ENCODE results near the gene ABCA8.

Gene ABCA8

GRCh38 chr17:68851890-68852289, 103.3 kb downstream of the ABCA8 start:
- no peak for TF ChIP-seq SUZ12 (IDR thresholded peaks at IDR 0.05; ENCODE audit: extremely low read depth, insufficient read depth, insufficient read length)
- TF ChIP-seq YY1 (IDR thresholded peaks at IDR 0.05; ENCODE audit: insufficient read depth, insufficient read length), result no peak
- TF ChIP-seq ZNF274 (IDR thresholded peaks at IDR 0.05; ENCODE audit: low read depth, low read length), result no peak
- no peaks in the 10 kb centered on the region for H3K9me3 ChIP-seq (ENCODE audit: insufficient read depth, low read length)
- no peak overlapping the region for H3K4me3 ChIP-seq (ENCODE audit: insufficient read length, low read depth)
- DNase-seq (ENCODE audit: low read depth, low spot score), result no peak
- H3K36me3 ChIP-seq (ENCODE audit: insufficient read depth, insufficient read length, low read length), result no peaks in the 10 kb centered on the region
- H3K9ac ChIP-seq (ENCODE audit: insufficient read length, low read depth), result no peak overlapping the region
- no peaks in the 10 kb centered on the region for H3K4me1 ChIP-seq (ENCODE audit: insufficient read depth, insufficient read length)
- H3K27me3 ChIP-seq (ENCODE audit: insufficient read depth, insufficient read length), result no peaks in the 10 kb centered on the region

GRCh38 chr17:68850749-68851510, 104.3 kb downstream of the ABCA8 start:
- Histone ChIP-seq H3K27me3 (ENCODE audit: insufficient read depth, insufficient read length) (no peaks in the 10 kb centered on the region), H3K9ac (ENCODE audit: insufficient read length, low read depth) (no peak overlapping the region), H3K9me3 (ENCODE audit: insufficient read depth, low read length) (no peaks in the 10 kb centered on the region), H3K36me3 (ENCODE audit: insufficient read depth, insufficient read length, low read length) (no peaks in the 10 kb centered on the region), H3K4me3 (ENCODE audit: insufficient read length, low read depth) (no peak overlapping the region), H3K4me1 (ENCODE audit: insufficient read depth, insufficient read length) (no peaks in the 10 kb centered on the region)
- no peak for DNase-seq (ENCODE audit: low read depth, low spot score)
- TF ChIP-seq SUZ12 (IDR thresholded peaks at IDR 0.05; ENCODE audit: extremely low read depth, insufficient read depth, insufficient read length) (no peak), YY1 (IDR thresholded peaks at IDR 0.05; ENCODE audit: insufficient read depth, insufficient read length) (no peak), ZNF274 (IDR thresholded peaks at IDR 0.05; ENCODE audit: low read depth, low read length) (no peak)

GRCh38 chr17:68849673-68850610, 105.2 kb downstream of the ABCA8 start:
- no peak for DNase-seq (ENCODE audit: low read depth, low spot score)
- Histone ChIP-seq H3K27me3 (ENCODE audit: insufficient read depth, insufficient read length) (no peaks in the 10 kb centered on the region), H3K36me3 (ENCODE audit: insufficient read depth, insufficient read length, low read length) (no peaks in the 10 kb centered on the region), H3K4me3 (ENCODE audit: insufficient read length, low read depth) (no peak overlapping the region), H3K9ac (ENCODE audit: insufficient read length, low read depth) (no peak overlapping the region), H3K9me3 (ENCODE audit: insufficient read depth, low read length) (no peaks in the 10 kb centered on the region), H3K4me1 (ENCODE audit: insufficient read depth, insufficient read length) (no peaks in the 10 kb centered on the region)
- TF ChIP-seq ZNF274 (IDR thresholded peaks at IDR 0.05; ENCODE audit: low read depth, low read length), result no peak
- TF ChIP-seq SUZ12 (IDR thresholded peaks at IDR 0.05; ENCODE audit: extremely low read depth, insufficient read depth, insufficient read length), result no peak
- TF ChIP-seq YY1 (IDR thresholded peaks at IDR 0.05; ENCODE audit: insufficient read depth, insufficient read length), result no peak

- H3K4me3 ChIP-seq (ENCODE audit: insufficient read length, low read depth), result no peak overlapping the region
- H3K4me1 ChIP-seq (ENCODE audit: insufficient read depth, insufficient read length), result no peaks in the 10 kb centered on the region
- H3K9ac ChIP-seq (ENCODE audit: insufficient read length, low read depth), result no peak overlapping the region
- TF ChIP-seq ZNF274 (IDR thresholded peaks at IDR 0.05; ENCODE audit: low read depth, low read length) (no peak), YY1 (IDR thresholded peaks at IDR 0.05; ENCODE audit: insufficient read depth, insufficient read length) (no peak), SUZ12 (IDR thresholded peaks at IDR 0.05; ENCODE audit: extremely low read depth, insufficient read depth, insufficient read length) (no peak)
- no peaks in the 10 kb centered on the region for H3K27me3 ChIP-seq (ENCODE audit: insufficient read depth, insufficient read length)
- no peaks in the 10 kb centered on the region for H3K9me3 ChIP-seq (ENCODE audit: insufficient read depth, low read length)
- no peak for DNase-seq (ENCODE audit: low read depth, low spot score)
- no peaks in the 10 kb centered on the region for H3K36me3 ChIP-seq (ENCODE audit: insufficient read depth, insufficient read length, low read length)
Measured at GRCh38 chr17:68847711-68848110, 107.5 kb downstream of the ABCA8 start.

DNA sequence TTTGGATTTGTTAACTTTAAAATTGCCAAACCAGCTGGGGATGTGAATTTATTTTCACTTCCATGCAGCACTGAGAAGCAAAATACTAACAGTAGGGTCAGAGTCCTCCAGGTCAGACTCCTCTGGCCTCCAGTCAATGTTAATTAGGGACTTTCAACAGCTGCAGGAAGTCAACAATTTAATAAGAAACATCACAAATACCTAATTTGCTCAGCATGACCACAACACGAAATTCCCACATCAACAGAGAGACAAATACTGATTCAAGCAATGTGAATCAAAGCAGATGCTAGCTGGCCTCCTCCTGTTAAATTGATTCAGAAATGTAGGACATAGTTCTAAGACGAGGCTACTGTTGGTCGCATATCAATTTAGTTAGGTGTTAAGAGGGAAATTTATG, 111.7 kb downstream of the ABCA8 start:
- DNase-seq (ENCODE audit: low read depth, low spot score), result no peak
- no peaks in the 10 kb centered on the region for H3K9me3 ChIP-seq (ENCODE audit: insufficient read depth, low read length)
- TF ChIP-seq ZNF274 (IDR thresholded peaks at IDR 0.05; ENCODE audit: low read depth, low read length) (no peak), YY1 (IDR thresholded peaks at IDR 0.05; ENCODE audit: insufficient read depth, insufficient read length) (no peak), SUZ12 (IDR thresholded peaks at IDR 0.05; ENCODE audit: extremely low read depth, insufficient read depth, insufficient read length) (no peak)
- H3K4me3 ChIP-seq (ENCODE audit: insufficient read length, low read depth), result no peak overlapping the region
- H3K36me3 ChIP-seq (ENCODE audit: insufficient read depth, insufficient read length, low read length), result no peaks in the 10 kb centered on the region
- H3K9ac ChIP-seq (ENCODE audit: insufficient read length, low read depth), result no peak overlapping the region
- no peaks in the 10 kb centered on the region for H3K27me3 ChIP-seq (ENCODE audit: insufficient read depth, insufficient read length)
- H3K4me1 ChIP-seq (ENCODE audit: insufficient read depth, insufficient read length), result no peaks in the 10 kb centered on the region

GRCh38 chr17:68840073-68840472, 115.1 kb downstream of the ABCA8 start:
- H3K36me3 ChIP-seq (ENCODE audit: insufficient read depth, insufficient read length, low read length), result no peaks in the 10 kb centered on the region
- H3K4me3 ChIP-seq (ENCODE audit: insufficient read length, low read depth), result no peak overlapping the region
- no peaks in the 10 kb centered on the region for H3K4me1 ChIP-seq (ENCODE audit: insufficient read depth, insufficient read length)
- H3K27me3 ChIP-seq (ENCODE audit: insufficient read depth, insufficient read length), result no peaks in the 10 kb centered on the region
- no peaks in the 10 kb centered on the region for H3K9me3 ChIP-seq (ENCODE audit: insufficient read depth, low read length)
- no peak overlapping the region for H3K9ac ChIP-seq (ENCODE audit: insufficient read length, low read depth)
- no peak for TF ChIP-seq YY1 (IDR thresholded peaks at IDR 0.05; ENCODE audit: insufficient read depth, insufficient read length)
- TF ChIP-seq ZNF274 (IDR thresholded peaks at IDR 0.05; ENCODE audit: low read depth, low read length), result no peak
- no peak for TF ChIP-seq SUZ12 (IDR thresholded peaks at IDR 0.05; ENCODE audit: extremely low read depth, insufficient read depth, insufficient read length)
- no peak for DNase-seq (ENCODE audit: low read depth, low spot score)

DNA sequence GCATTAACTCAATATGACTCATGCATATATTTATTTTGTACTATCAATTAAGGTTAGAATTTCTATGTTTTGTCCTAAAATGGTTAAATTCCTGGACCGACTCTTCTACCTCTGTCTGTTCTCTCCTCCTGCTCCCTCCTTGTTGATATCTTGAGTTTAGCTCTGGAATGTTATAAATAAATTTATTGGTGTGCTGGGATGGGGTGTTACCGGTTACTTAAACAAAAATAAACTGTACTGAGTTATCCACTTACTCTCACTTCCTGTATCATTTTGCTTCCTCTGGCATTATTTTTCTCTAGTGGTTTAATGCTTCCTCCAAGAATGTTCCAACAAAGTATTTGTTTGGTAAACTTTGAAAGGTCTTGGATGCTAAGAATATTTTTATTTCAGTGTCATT, 120.1 kb downstream of the ABCA8 start:
- Histone ChIP-seq H3K4me3 (ENCODE audit: insufficient read length, low read depth) (no peak overlapping the region), H3K36me3 (ENCODE audit: insufficient read depth, insufficient read length, low read length) (no peaks in the 10 kb centered on the region), H3K9ac (ENCODE audit: insufficient read length, low read depth) (no peak overlapping the region), H3K4me1 (ENCODE audit: insufficient read depth, insufficient read length) (no peaks in the 10 kb centered on the region), H3K9me3 (ENCODE audit: insufficient read depth, low read length) (no peaks in the 10 kb centered on the region), H3K27me3 (ENCODE audit: insufficient read depth, insufficient read length) (no peaks in the 10 kb centered on the region)
- DNase-seq (ENCODE audit: low read depth, low spot score), result no peak
- no peak for TF ChIP-seq YY1 (IDR thresholded peaks at IDR 0.05; ENCODE audit: insufficient read depth, insufficient read length)
